DOHH2 (cell line): ENCODE results near the gene MGAM2.

Experiments used
- H3F3A ChIP-seq: fragments of 200-600 bp; sonication (generic), shearing (Covaris generic); 2 replicates; pipeline ENCODE4 v1.6.0; 2016; ENCODE audit warnings: antibody characterized with exemption, mild to moderate bottlenecking; ENCODE audit not compliant: control insufficient read depth, insufficient read depth
- H3K27ac ChIP-seq: fragments of 200-600 bp; sonication (generic); 2 replicates; pipeline ENCODE4 v1.5.1; 2014; ENCODE audit warnings: low read depth, mild to moderate bottlenecking, low read length, moderate library complexity
- H3K27me3 ChIP-seq: fragments of 200-600 bp; sonication (generic); 2 replicates; pipeline ENCODE4 v1.6.1; 2014; ENCODE audit warnings: mild to moderate bottlenecking, low read length, mixed read lengths; ENCODE audit not compliant: control insufficient read depth
- H3K36me3 ChIP-seq: fragments of 200-600 bp; sonication (generic); 2 replicates; pipeline ENCODE4 v1.6.1; 2014; ENCODE audit warnings: mild to moderate bottlenecking, low read length, moderate library complexity, mixed read lengths; ENCODE audit not compliant: control insufficient read depth
- H3K4me1 ChIP-seq: fragments of 200-600 bp; sonication (generic); 2 replicates; pipeline ENCODE4 v1.6.1; 2014; ENCODE audit warnings: mild to moderate bottlenecking, low read length, mixed read lengths; ENCODE audit not compliant: control insufficient read depth
- H3K4me2 ChIP-seq: fragments of 200-600 bp; sonication (generic); 2 replicates; pipeline ENCODE4 v1.6.0; 2014; ENCODE audit warnings: mild to moderate bottlenecking, low read length, moderate library complexity
- H3K4me3 ChIP-seq: fragments of 200-600 bp; sonication (generic); 2 replicates; pipeline ENCODE4 v1.5.1; 2014; ENCODE audit warnings: mild to moderate bottlenecking, low read length, mixed read lengths
- H3K79me2 ChIP-seq: fragments of 200-600 bp; sonication (generic); 2 replicates; pipeline ENCODE4 v1.6.1; 2014; ENCODE audit warnings: mild to moderate bottlenecking, low read length, mixed read lengths; ENCODE audit not compliant: control insufficient read depth
- H3K9me2 ChIP-seq: fragments of 200-600 bp; sonication (generic); replicated peaks from 2 replicates; pipeline ENCODE4 v1.6.1; 2014; ENCODE audit warnings: mild to moderate bottlenecking, low read length, mixed read lengths; ENCODE audit not compliant: control insufficient read depth
- H3K9me3 ChIP-seq: fragments of 200-600 bp; sonication (generic); 2 replicates; pipeline ENCODE4 v1.6.1; 2014; ENCODE audit warnings: antibody characterized with exemption, low read length, mixed read lengths; ENCODE audit not compliant: control insufficient read depth, insufficient read depth
- H4K20me1 ChIP-seq: fragments of 200-600 bp; sonication (generic); 2 replicates; pipeline ENCODE4 v1.6.0; 2014; ENCODE audit warnings: low read depth, mild to moderate bottlenecking, antibody characterized with exemption, low read length, moderate library complexity; ENCODE audit not compliant: control insufficient read depth, insufficient read depth
- CTCF ChIP-seq: fragments of 200-600 bp; sonication (generic); IDR thresholded peaks from one replicate; pipeline ENCODE4 v1.5.1; 2014; ENCODE audit warnings: antibody characterized with exemption, mild to moderate bottlenecking, low read depth, low read length; ENCODE audit not compliant: poor library complexity, severe bottlenecking
- EZH2phosphoT487 ChIP-seq: fragments of 200-600 bp; sonication (generic); IDR thresholded peaks from 2 replicates; pipeline ENCODE4 v1.6.1; 2017; ENCODE audit warnings: borderline replicate concordance, mild to moderate bottlenecking, antibody characterized with exemption, low read length, moderate library complexity, mixed read lengths

The MGAM2 gene

GRCh38 chr7:142111499-142111898, at the start of gene MGAM2:
MGAM2 (plus strand) TSS chr7:142111718; CDS start chr7:142116874, 5,156 bp downstream.
- Histone ChIP-seq H3K9me2 (no peaks in the 10 kb centered on the region), H3K36me3 (no peaks in the 10 kb centered on the region), H3K4me3 (no peak within 1 kb of the TSS), H3K27me3 (no peaks in the 10 kb centered on the region), H3K27ac (no peak within 1 kb of the TSS), H3K79me2 (no peaks in the 10 kb centered on the region), H3K4me1 (no peaks in the 10 kb centered on the region), H3F3A (no peaks in the 10 kb centered on the region), H4K20me1 (no peaks in the 10 kb centered on the region), H3K4me2 (no peak within 1 kb of the TSS), H3K9me3 (no peaks in the 10 kb centered on the region)
- TF ChIP-seq EZH2phosphoT487 (no peak), CTCF (no peak)

- H3K9me3 ChIP-seq, result no peaks in the 10 kb centered on the region
- no peak overlapping the region for H3K27ac ChIP-seq
- no peaks in the 10 kb centered on the region for H3F3A ChIP-seq
- H3K4me3 ChIP-seq, result no peak overlapping the region
- H3K9me2 ChIP-seq, result no peaks in the 10 kb centered on the region
- no peaks in the 10 kb centered on the region; the same call in 1 of the 2 replicates for H3K27me3 ChIP-seq
- no peaks in the 10 kb centered on the region for H3K4me1 ChIP-seq
- H3K4me2 ChIP-seq, result no peak overlapping the region
- no peaks in the 10 kb centered on the region for H4K20me1 ChIP-seq
- H3K79me2 ChIP-seq, result no peaks in the 10 kb centered on the region
- no peak for TF ChIP-seq CTCF
- no peak for TF ChIP-seq EZH2phosphoT487
- no peaks in the 10 kb centered on the region for H3K36me3 ChIP-seq
Observed at GRCh38 chr7:142063551-142064442, 47.7 kb upstream of the MGAM2 start.

GRCh38 chr7:142066536-142066935, 45.0 kb upstream of the MGAM2 start:
- H3K4me1 ChIP-seq, result no peaks in the 10 kb centered on the region
- no peaks in the 10 kb centered on the region for H3K9me3 ChIP-seq
- H3K4me2 ChIP-seq, result no peak overlapping the region
- no peaks in the 10 kb centered on the region for H4K20me1 ChIP-seq
- H3K4me3 ChIP-seq, result no peak overlapping the region
- H3K36me3 ChIP-seq, result no peaks in the 10 kb centered on the region
- no peak overlapping the region for H3K27ac ChIP-seq
- no peaks in the 10 kb centered on the region for H3F3A ChIP-seq
- H3K9me2 ChIP-seq, result no peaks in the 10 kb centered on the region
- no peak for TF ChIP-seq CTCF
- no peak for TF ChIP-seq EZH2phosphoT487
- no peaks in the 10 kb centered on the region for H3K79me2 ChIP-seq
- H3K27me3 ChIP-seq, result no peaks in the 10 kb centered on the region; the same call in 1 of the 2 replicates
